DMS114 treated with DMSO at 0.1 percent for 48 hours (cell line): Measurements from ENCODE around the gene EHMT1.

Experiments
- DNase-seq: peaks from one replicate; lab custom pipeline; 2025; ENCODE audit not compliant: unreplicated experiment; lab: John Stamatoyannopoulos, UW

The EHMT1 gene

DNA sequence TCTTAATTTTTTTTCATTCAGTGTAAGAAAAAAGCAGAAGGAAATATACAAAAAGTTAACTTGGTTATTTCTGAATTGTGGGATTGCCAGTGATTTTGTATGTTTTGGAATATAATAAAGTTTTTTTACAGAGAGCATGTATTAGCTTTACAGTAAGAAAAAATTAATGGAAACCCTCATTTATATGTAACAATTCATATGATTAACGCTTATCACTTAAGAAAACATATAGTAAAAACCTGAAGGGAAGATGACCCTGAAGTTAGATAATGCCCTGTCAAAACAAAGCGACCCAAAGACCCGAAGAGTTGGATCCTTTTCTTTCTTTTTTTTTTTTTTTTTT lies 52.4 kb downstream of the EHMT1 start:
- no peak for DNase-seq

- DNase-seq = no peak
These were observed 52.9 kb downstream of the EHMT1 start for GRCh38 chr9:137671721-137672120.

- peak; percentile 33 for DNase-seq
These were observed 54.3 kb downstream of the EHMT1 start for GRCh38 chr9:137672907-137673791.

- DNase-seq = no peak
These were observed 55.1 kb downstream of the EHMT1 start for GRCh38 chr9:137673886-137674285.

GRCh38 chr9:137674307-137674975 lies 55.6 kb downstream of the EHMT1 start:
- no peak for DNase-seq

DNA sequence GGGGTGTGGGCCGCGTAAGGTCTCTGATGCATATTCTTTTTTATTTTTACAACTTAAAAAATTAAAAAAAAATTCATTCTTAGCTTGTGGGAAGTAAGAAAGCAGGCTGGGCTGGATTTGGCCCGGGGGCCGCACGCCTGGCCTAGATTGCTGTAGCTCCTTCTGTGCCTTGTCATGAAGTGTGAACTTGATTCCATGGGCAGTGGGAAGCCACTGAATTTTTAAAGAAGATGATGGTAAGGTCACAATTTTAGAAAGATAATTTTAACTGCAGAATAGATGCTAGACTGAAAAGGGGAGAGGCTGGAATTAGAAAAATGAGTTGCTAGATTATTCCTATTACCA lies 56.1 kb downstream of the EHMT1 start:
- DNase-seq = no peak

- no peak for DNase-seq
These were observed 58.2 kb downstream of the EHMT1 start for GRCh38 chr9:137676998-137677397.

GRCh38 chr9:137678202-137678601 lies 59.4 kb downstream of the EHMT1 start:
- no peak for DNase-seq

GRCh38 chr9:137679249-137679648 lies 60.4 kb downstream of the EHMT1 start:
- no peak for DNase-seq

GRCh38 chr9:137679695-137680305 lies 61.0 kb downstream of the EHMT1 start:
- DNase-seq = no peak

GRCh38 chr9:137680444-137681358 lies 61.9 kb downstream of the EHMT1 start:
- DNase-seq = no peak

- DNase-seq = no peak
These were observed 63.8 kb downstream of the EHMT1 start for GRCh38 chr9:137682428-137683105.

- no peak for DNase-seq
These were observed 64.6 kb downstream of the EHMT1 start for GRCh38 chr9:137683262-137683864.

DNA sequence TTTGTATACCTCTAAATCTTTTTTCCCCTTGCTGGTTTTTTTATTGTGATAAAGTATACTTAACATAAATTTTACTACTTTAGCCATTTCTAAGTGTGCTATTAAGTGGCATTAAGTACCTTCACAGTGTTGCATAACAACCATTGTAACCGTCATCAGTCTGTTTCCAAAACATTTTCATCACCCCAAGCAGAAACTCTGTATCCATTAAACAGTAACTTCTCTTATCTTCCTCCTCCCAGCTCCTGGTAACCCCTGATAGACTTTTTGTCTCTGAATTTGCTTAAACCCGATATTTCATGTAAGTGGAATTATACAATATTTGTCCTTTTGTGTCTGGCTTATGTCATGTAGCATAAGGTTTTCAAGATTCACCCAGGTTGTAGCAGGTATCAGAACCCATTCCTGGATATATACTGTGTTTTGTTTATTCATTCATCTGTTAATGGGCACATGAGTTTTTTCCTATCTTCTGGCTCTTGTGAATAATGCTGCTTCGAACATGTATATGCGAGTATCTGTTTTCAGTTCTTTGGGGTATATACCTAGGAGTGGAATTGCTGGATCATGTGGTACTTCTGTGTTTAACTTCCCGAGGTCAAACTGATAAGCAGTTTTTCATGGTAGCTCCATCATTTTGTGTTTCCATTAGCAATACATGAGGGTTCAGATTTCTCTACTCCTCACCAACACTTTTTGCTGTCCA lies 66.4 kb downstream of the EHMT1 start:
- DNase-seq = no peak

DNA sequence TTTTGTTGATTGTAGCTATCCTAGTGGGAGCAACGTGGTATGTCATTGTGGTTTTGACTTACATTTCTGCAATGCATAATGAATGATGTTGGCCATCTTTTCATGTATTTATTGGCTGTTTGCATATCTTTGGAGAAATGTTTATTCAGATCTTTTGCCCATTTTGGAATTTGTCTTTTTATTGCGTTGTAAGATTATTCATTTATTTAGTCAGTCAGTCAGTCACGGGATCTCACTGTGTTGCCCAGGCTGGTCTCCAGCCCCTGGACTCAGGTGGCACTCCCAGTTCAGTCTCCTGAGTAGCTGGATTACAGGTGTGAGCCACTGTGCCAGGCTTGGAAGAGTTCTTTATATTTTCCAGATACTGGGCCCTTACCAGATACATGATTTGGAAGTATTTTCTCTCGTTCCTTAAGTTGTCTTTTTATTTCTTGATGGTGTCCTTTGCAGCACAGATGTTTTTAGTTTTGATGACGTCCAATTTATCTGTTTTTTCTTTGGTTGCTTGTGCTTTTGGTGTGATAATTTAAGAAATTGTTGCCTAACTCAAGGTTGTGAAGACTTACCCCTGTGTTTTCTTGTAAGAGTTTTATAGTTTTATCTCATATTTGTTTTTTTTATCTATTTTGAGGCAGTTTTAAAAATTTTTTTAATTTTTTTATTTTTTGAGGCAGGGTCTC lies 67.1 kb downstream of the EHMT1 start:
- DNase-seq = no peak

DNA sequence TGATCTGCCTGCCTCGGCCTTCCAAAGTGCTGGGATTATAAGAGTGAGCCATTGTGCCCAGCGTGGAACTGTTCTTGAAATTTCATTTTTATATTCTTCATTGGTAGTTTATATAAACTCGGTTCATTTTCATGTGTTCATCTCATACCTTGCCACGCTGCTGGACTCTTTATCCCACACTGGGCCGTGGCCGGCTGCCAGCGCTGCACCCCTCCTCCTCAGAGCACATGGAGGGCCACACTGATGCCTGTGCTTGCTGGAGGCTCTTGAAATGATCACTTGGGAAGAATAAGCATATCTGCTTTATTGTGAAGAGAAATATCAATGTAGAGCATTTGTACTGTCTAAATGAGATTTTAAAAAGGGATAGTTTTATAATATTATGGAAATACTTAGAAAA lies 69.5 kb downstream of the EHMT1 start:
- DNase-seq = no peak

DNA sequence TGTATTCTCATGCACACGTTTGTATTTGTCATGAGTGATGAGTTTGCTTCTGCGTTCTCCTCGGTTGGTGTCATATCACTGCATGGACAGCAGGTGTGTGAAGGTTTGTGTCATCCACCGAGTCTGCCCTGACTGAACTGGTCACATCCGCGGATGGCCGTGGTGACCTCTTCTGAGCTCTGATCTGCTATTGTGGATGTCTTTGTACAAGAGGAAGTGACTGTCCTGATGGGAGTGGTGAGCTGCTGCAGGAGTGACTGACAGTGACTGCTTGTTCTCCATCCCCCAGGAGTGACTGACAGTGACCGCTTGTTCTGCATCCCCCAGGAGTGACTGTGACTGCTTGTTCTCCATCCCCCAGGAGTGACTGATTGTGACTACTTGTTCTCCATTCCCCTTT lies 69.9 kb downstream of the EHMT1 start:
- DNase-seq = no peak

DNA sequence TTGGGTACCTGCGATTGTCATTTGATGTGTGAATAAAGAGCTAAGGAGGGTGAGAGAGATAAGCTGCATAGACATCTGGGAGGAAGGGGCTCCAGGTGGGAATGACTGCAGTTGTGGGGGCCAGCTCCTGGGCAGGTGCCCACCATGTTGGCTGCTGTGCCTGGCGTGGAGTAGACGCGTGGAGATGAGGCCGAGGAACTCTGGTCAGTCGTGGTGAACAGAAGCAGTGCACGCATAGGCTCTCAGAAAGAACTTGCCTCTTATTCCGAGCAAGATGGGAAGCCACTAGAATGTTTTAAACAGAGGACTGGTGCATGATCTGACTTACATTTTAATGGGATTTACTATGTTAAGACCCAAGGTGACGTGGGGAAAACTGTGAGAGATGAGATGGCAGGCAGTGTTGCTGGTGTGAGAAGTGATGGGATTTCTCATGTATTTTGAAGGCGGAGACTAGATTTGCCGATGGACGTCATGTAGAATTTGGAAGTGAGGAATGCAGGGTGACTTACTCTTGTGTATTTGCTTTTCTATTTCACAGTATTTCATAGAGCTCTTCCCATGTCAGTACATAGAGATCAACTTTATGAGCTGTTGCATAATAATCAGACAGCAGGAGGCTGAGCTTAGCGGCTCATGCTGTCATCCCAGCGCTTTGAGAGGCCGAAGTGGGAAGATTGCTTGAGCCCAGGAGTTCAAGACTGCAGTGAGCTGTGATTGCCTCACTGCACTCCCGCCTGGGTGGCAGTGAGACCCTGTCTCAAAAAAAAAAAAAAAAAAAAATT lies 71.1 kb downstream of the EHMT1 start:
- DNase-seq = no peak
